GM12801 (cell line): ENCODE results near the gene CARS1.

Source experiments
- CTCF ChIP-seq: IDR thresholded peaks from one replicate; pipeline ENCODE4 v1.5.1; 2011; ENCODE audit warnings: control low read depth; ENCODE audit not compliant: insufficient read length; ENCODE audit errors: extremely low read depth

CARS1 gene

GRCh38 chr11:2976294-2977063, 80.7 kb downstream of the CARS1 start:
- TF ChIP-seq CTCF, result no peak

- no peak for TF ChIP-seq CTCF
Observed at GRCh38 chr11:2975594-2975993, 81.6 kb downstream of the CARS1 start.

GRCh38 chr11:2974272-2974671, 83.0 kb downstream of the CARS1 start:
- no peak for TF ChIP-seq CTCF

GRCh38 chr11:2968341-2968900, 88.8 kb downstream of the CARS1 start:
- TF ChIP-seq CTCF, result no peak

- no peak for TF ChIP-seq CTCF
Observed at GRCh38 chr11:2964782-2965181, 92.4 kb downstream of the CARS1 start.

- TF ChIP-seq CTCF, result no peak
Observed at GRCh38 chr11:2963761-2964160, 93.5 kb downstream of the CARS1 start.

- TF ChIP-seq CTCF, result no peak
Observed at GRCh38 chr11:2963112-2963754, 94.0 kb downstream of the CARS1 start.
